ENCODE measurements around the gene HEXA.

HEXA gene

DNA sequence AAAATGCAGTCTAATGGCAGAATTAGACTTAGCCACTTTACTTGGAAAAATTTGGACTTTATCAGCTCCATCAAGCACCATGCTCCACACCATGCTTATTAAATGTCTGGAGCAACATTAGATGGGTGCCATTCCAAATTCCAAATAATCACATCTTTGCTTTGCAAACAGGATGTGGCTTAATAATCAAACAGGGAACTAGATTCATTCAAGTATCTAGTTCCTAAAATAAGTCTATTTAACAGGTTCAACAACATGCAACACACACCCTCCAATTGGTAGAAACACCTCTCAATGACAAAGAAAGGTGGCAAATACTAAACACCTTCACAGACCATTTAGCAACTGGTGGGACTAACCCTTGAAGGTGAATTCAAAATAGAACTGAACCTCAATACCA lies 3.5 kb downstream of the HEXA start:
- DNase-seq: no peak

DNA sequence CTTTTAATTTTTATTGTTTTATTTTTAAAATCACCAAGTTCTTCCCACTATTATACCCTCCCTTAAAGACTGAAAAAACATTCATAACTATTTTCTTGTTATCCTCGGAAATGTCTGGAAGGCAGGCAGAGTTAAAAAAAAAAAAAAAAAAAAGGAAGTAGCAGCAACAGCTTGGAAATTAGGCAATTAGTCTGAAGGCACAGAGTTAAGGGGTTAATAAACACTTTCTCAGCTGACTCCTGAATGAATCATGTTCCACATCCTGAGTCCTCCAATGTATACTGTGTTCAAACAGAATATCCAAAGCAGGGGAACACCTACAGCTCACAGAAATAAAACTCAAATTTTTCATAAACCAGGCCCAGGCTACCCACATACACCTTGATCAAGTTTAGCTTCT lies 5.8 kb downstream of the HEXA start:
- no peak for DNase-seq

DNA sequence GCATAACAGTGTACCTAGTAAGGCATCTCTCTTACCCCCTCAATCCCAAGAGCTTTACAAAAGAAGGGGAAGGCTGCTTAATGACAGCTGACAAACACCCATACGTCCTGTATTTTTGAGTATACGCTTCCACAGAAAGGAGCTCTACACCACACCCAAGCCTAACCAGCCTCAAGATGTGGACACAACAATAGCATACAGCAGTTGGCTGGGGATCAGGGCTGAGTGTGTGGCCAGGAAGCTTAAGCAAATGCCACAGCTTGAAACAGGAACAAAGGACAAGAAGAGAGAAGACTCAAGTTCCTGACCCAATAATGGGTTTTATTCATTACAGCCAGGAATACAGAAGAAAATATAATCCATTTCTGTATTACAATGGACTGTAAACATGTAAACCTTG lies 6.9 kb downstream of the HEXA start:
- DNase-seq: no peak

DNA sequence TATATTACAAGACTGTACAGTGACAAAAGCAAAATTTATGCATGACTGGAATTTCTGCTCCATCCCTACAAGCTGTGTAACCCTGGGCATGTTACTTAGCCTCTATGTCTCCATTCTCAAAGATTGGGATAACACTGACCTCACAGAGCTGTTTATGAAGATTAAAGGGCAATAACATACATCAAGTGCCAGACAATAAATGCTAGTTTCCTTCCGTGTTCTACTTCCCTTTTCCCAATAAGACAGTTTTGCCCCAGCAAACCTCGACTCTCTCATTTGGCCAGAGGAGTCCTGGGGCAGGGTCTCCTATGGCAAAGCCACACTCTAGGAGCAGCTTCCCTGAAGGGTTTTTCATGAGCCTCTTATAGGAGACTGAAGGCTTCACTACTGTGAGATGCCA lies 7.5 kb downstream of the HEXA start:
- DNase-seq: no peak

- DNase-seq: peak; percentile 9
Measured at GRCh38 chr15:72365844-72366243, 10.0 kb downstream of the HEXA start.

DNA sequence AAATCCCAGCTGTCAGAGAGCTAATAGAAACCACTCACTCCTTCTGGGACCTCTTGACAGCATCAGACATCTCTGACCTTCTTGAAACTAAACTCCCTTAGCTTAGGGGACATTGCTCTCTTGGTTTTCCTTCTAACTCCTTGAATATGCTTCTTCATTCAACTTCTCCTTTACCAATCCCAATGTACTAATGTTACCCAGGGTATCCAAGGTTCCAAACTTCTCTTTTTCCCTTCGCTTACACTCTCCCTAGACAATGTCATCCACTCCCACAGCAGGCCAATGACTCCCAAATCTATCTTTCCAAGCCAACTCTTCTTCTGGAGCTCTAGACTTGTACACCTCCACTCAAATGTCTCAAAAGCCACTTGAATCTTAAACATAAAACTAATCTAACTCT lies 14.6 kb downstream of the HEXA start:
- no peak for DNase-seq

DNA sequence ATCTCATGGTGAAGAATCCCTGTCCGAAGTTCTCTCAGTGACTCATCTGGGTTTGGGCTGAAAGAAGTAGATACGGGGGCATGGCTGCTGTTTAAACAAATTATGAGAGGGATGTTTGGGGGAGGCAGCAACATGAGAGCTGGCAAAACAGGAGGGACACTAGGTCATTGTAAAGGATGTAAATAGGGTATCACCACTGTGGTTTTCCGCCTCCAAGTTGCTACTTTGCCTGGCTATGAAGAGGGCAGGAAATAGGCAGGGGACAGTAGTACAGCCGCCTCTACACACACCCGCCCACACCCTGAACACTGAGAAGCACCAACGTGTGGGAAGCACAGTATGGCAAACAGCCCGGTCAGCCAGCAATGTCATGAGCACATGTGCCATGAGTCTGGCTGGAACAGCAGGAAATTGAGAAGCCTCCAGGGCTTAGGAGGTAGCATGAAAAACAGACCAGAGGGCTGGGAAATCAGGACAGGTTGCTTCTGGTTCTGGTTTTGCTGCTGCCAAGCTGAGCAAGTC lies 17.1 kb downstream of the HEXA start:
- no peak for DNase-seq

DNA sequence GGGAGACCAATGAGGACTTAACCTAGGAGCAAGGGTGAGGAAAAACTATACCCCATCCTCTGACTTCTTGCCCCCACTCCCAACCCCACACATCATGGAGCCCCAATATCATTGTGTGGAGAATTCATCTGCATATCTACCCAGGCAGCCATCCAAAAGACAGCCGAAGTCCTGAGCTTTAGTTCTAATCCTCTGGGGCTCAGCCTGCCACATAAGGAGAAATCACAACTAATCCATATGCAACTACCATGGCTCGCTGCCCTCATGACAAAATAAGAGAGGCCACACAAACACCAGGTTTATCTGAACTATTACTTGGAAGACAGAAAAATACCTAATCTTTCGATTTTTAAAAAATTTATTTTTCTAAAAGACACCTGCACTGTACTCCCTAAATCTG lies 17.7 kb downstream of the HEXA start:
- DNase-seq: no peak

- DNase-seq: no peak
Measured at GRCh38 chr15:72354496-72354895, 21.3 kb downstream of the HEXA start.

DNA sequence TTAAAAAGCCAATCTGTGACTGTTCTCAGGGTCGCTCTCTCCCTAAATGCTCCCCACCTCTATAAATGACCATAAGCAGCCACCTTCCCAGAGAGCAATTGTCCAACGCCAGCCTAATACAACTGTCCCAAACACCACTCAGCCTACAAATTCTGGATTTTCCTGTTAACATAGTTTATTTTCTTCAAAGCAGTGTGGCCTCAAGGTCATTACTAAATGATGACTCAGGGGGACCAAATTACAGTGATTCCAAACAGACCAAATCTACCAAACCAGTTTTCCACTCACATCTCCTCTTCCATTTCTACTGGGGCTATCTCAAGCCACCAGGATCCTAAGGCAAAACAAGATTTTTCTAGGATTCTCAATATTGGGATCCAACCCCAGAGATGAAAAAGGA lies 22.5 kb downstream of the HEXA start:
- no peak for DNase-seq

GRCh38 chr15:72345806-72346205 lies 30.0 kb downstream of the HEXA start:
- DNase-seq: no peak

DNA sequence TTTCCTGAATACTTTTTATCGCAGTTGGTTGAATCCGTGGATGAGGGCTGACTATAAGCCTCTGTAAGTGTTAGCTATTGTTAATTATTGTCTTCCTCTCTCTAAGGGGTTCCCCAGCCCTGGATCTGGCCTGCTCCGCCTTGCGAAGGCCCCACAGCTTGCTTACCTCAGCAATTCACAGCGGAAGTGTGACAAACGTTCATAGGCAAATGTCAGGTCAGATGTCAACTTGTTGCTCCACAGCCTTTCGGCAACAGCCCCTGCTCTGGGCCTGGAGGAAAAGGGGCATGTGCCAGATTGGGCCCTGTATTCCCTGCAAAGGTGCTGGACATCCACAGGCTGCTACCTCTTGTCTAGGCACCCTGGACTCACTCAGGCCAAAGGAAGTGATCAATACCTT lies 30.5 kb downstream of the HEXA start:
- DNase-seq: no peak

DNA sequence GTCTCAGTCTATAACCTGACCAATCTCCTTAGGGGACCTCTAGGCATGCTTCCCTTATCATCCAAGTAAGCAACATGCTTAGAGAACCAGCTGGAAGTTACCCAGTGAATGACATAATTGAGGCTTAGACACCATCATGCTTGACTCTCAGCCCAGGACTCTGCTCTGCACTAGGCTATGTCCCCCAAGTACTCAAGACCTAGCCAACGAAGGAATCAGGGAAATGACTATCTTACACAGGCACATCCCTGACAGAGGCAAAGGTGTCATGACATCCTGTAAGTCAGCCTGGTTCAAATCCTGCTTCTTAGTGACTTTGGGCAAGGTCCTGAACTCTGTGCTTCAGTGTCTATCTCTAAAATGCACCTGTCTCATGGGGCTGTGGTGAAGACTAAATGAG lies 31.2 kb downstream of the HEXA start:
- DNase-seq: no peak

DNA sequence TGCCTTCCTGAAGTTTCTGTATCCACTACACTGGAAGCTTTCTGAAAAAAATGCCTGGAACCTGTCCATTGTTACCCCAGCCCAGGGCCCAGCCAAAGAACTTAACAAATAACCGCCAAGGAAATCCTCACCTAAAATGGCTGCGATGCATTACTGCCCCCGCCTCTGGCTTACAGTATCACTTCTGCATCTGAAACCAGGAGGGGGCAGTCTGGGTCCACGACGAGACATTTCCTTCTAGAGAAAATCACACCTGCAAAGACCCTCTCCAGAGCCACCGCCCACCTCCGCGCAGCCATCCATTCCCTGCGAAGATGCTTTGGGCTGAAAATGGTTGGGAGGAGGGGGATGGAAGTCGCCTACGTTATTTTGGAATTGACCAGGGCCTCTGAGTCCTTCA lies 33.4 kb downstream of the HEXA start:
- DNase-seq: peak; percentile 25

DNA sequence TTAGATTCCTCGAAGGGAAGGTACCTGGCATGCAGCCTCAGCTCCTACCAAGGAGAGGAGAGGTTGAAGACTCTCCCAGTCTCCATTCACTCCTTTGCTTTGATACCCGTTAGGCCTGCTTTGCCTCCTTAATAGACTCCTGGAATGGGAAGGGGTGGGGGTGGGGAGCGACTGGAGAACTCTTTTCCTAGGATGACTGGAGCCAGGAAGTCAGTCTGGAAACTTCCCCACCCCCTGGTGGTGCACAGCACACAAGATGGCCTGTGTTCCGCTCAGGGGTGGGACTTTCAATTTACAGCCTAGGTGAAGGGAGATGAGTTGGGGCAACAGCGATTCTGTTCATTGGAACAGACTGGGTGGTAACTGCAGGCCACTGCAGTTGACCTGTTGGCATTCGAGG lies 34.5 kb downstream of the HEXA start:
- no peak for DNase-seq

- no peak for DNase-seq
Measured at GRCh38 chr15:72340366-72340765, 35.4 kb downstream of the HEXA start.

- DNase-seq: peak; percentile 13
Measured at GRCh38 chr15:72339777-72340177, 36.0 kb downstream of the HEXA start.

- DNase-seq: no peak
Measured at GRCh38 chr15:72338617-72339321, 37.0 kb downstream of the HEXA start.

- DNase-seq: no peak
Measured at GRCh38 chr15:72338148-72338547, 37.7 kb downstream of the HEXA start.

DNA sequence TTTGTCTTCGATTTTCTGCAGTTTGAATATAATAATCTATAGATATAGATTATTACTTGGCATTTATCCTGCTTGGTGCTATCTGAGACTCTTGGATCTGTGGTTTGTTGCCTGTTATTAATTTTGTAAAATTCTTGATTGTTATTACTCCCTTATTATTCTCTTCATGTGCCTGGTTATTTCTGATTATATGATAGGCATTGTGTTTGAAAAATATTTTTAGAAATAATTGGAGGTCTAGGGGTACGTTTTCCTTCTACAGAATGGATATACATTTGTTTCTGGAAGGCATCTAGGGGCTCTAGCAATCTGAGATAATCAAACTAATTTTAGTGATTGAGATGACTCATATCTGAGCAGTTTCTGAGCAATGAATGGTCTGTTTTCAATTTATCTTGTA lies 41.0 kb downstream of the HEXA start:
- no peak for DNase-seq

DNA sequence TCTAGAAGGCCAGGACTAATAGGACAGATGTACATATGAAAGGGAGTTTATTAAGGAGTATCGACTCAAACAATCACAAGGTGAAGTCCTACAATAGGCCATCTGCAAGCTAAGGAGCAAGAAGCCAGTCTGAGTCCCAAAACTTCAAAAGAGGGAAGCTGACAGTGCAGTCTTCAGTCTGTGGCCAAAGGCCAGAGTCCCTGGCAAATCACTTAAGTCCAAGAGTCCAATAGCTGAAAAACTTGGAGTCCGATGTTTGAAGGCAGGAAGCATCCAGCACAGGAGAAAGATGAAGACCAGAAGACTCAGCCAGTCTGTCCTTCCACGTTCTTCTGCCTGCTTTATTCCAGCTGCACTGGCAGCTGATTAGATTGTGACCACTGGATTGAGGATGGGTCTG lies 44.8 kb downstream of the HEXA start:
- DNase-seq: no peak

- DNase-seq: no peak
Measured at GRCh38 chr15:72323752-72324151, 52.1 kb downstream of the HEXA start.

- DNase-seq: peak; percentile 80
Measured at GRCh38 chr15:72319985-72320671, 55.7 kb downstream of the HEXA start, which contains the start of gene CELF6. CELF6 (minus strand) TSS chr15:72320157; CDS start chr15:72319874, 283 bp downstream.

DNA sequence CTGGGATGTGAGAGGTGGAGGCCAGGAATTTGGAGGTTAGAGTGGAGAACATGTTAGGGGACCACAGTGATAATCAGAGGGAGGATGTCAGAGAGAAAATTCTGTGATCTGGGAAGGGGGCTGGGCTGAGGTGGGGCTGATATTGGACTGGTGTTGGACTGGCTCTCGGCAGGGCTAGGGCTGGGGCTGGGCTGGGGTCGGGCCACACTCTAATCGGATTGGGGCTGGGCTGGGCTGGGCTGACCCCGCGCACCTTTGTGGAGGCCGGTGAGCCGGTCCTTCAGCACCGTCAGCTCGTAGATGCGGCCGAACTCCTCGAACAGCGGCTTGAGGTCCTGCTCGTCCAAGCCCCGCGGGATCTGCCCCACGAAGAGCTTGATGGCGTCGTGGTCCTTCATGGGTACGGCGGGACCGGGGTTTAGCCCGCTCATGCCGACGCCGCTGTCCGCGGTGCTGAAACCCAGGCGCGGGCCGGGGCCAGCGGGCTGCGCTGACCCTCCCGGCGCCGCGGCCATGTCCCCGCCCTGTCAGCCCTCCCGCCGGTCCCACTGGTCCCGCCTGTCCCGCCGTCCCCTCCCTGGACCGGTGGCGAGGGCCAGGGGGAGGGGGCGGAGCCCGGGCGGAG lies 56.3 kb downstream of the HEXA start:
- peak; percentile 50 for DNase-seq

Measured in hematopoietic multipotent progenitor cell treated with erythropoietin and hydrocortisone succinate and interleukin-3 and kit ligand, for 8 days (in vitro differentiated cells).